HTERT RPE-1 (cell line): Measurements from ENCODE around the gene JPH2.

Source experiments
- in situ Hi-C: fragments of 300-500 bp; cut with MboI; formaldehyde crosslinking; loops from 4 replicates; pipeline ENCODE4 v1.14.3; 2020; ENCODE audit warnings: low sequenced_read_pairs

The JPH2 gene

DNA sequence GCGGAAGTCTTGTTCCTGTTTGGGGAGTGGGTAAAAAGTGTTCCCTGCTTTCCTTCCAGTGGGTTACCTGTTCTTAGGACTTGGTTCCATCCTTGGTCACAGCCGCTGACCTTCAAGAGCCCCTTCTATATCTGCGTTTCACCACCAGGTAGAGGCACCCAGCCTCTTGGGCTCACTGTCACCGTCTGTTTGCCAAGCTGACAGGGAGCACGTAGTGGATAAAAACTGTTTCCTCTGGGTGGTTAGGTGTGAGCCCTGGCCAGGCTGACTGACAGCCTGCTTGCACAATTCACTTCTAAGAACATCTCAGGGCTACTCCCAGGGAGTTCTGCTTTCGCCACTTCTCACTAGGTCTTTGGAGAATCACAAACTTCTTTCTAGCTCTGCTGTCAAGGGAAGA lies 1.8 kb upstream of the JPH2 start:
- in situ Hi-C loops, result no loop called here

DNA sequence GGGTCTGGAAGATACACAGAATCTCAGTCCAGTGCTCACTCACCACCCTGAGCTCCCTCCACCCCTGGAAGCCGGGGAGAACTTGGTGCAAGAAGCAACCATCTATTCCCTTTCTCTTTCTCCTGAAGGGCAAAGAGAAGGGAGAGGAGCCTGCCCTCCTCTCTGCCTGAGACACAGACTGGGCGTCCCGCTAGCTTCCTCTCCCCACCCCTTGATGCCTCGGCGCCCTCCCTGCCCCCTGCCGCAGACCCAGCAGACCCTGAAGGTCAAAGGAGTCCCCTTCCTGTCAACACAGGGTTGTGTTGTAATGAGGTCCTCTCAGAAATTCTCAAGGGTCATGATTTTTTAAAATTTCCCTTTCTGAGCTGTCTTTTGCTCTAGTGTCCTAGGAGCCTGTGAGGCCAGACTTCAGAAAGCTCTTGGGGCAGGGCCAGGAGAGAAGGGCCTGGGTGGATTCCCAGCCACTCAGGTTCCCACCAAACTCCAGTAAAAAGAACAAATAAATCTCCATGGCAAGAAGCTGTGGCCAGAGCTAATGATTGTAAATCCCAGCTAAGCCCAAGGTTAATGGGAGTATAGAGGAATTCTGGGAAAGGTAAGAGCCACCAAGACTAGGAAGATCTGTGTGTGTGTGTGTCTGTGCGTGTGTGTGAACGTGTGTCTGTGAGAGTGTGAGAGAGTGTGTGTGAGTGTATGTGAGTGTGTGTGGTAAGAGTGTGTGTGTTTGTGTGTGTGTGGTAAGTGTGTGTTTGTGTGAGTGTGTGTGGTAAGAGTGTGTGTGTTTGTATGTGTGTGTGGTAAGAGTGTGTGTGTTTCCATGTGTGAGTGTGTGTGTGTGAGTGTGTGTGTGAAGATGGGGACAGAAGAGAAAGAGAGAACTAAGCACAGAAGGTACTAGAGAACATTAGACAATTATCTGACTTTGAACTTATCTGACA lies 1.1 kb upstream of the JPH2 start:
- in situ Hi-C loops, result no loop called here

DNA sequence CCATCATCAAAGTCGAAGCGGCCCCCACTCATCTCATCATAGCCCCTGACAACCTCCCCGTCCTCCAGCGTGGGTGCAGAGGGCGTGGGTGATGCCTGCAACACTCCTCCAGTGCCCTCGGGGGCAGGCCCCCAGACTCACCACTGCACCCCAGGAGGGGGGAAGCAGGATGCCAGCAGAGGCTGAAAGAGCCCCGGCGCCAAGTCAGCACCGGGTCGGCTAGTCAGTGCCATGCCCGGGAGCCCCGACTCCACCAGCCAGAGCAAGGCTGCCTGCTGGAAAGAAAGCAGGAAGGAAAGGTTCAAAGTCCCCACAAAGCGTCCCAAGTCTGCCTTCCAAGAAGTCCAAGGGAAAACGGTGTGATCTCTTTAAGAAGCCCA lies 324 bp downstream of the JPH2 start:
- in situ Hi-C loops, result no loop called here

DNA sequence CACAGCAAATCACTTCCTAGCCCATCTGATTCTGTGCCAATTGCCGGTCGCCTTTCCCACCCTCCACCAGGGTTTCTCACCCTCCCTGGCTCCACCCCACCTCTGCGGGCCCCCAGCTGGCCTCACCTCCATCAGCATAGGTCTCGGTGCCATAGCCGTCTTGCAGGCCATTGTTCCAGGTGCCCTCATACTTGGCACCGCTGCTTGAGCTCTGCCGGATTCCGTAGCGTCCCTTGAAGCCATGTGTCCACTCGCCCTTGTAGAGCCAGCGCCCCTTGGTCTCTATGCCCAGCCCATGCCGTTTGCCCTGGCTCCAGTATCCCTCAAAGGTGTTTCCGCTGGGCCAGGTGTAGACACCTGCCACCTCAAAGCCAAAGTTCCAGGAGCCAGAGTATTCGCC lies 787 bp downstream of the JPH2 start:
- in situ Hi-C loops, result no loop called here

DNA sequence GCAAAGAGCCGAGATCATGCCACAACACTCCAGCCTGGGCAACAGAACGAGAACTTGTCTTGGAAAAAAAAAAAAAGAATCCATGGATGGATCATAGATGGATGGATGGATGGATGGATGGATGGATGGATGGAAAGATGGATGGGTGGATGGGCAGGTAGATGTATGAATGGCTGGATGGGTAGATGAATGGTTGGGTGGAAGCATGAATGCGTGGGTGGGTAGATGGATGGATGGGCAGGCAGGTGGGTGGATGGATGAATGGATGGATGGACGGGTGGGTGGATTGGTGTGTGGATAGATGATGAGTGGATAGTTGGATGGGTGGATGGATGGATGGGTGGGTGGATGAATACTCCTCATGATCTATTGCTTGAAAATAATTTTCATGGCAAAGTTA lies 1.4 kb downstream of the JPH2 start:
- in situ Hi-C loops, result no loop called here

DNA sequence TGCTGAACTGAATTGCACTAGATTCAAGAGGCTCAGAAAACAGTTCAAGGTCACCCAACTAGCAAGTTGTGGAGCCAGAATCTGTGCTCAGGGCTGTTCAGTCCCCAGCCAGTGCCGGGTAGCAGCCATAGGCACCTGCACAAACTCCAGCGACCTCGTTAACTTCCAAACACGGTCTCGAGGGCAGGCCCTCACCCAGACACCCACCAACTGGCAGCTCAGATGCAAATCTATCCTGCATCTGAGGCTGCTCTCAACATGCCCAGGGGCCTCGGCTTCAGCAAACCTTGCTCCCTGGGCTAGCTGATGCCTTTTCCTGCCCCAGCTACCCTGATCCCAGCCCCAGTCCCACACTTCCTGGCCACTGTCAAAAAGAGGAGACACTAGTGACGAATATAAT lies 3.7 kb downstream of the JPH2 start:
- in situ Hi-C loops, result no loop called here

DNA sequence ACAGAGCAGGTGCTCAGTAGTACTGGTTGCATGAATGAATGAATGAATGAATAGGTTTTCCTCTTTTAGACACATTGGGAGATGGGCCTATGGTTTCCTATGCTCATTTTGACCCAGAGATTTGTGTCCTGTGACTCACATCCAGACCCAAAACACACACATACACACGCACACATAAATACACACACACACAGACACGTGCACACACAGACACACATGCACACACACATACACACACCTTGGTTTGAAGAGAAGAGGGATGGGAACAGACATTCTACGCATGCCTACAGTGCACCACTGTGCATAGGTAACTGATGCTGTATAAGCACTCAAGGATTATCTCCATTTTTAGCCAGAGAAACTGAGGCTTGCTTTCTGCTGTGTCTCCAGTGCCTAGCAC lies 4.1 kb downstream of the JPH2 start:
- in situ Hi-C loops, result no loop called here

DNA sequence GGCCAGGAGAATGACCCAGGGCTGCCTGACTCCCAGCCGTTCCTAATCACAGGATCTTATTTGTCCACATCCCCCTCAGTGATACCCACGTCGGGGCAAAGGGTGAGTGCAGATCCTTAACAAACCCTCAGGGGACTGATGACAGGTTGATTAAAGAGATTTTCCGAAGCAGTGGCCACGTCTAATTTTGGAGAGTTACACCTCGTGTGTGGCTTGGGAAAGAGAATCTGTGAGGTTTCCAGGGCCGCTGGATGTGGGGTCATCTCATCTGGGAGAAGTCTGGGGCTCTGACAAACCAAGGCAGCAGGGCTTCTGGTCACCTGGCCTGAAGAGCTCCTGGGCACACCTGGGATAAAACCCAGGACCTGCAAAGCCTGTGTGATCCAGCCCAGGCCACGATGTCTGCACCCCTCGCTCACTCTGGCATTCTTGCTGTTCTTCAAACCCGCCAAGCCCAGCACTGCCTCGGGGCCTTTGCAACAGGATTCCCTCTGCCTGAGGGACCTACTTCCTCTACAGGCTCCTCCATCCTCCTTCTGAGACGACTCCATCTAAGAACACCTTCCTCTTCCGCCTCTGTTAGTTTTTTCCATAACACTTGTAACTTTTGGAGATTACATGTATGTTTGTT lies 4.7 kb downstream of the JPH2 start:
- in situ Hi-C loops, result no loop called here

DNA sequence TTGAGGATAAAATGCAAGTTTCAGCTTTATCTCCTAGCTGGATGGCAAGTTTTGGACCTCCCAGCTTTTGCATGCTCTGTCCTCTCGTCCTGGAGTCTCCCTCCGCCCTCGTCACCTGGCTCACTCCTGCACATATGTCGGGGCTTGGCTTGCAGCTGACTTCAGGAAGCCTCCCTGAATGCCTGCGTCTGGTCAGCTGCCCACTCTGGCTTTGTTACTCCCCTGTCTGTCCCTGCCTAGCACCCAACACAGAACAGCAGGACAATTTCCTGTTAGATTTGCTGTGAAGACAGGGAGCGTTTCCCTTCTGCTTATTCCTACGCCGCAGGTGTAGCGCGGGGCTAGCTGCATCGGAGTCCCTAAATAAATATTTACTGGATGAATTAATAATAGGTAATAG lies 5.4 kb downstream of the JPH2 start:
- in situ Hi-C loops, result no loop called here

DNA sequence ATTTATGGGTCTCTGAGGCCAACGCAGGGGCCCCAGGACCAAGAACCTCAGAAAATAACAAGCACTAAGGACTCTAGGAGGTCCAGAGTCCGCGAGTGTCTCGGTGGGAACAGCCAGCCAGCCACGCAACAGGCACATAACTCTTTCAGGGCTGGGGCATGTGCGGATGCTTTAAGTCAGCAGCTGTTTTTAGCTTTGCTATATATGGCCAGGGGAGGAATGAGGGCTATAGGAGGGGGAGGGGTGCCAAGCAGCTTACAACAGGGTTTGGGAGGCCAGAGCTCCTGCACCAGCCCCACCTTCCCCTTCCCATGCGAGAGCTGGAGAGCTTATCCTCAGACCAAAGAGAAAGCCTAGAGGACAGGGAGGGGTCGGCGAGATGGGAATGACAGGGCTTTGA lies 6.2 kb downstream of the JPH2 start:
- in situ Hi-C loops, result no loop called here

DNA sequence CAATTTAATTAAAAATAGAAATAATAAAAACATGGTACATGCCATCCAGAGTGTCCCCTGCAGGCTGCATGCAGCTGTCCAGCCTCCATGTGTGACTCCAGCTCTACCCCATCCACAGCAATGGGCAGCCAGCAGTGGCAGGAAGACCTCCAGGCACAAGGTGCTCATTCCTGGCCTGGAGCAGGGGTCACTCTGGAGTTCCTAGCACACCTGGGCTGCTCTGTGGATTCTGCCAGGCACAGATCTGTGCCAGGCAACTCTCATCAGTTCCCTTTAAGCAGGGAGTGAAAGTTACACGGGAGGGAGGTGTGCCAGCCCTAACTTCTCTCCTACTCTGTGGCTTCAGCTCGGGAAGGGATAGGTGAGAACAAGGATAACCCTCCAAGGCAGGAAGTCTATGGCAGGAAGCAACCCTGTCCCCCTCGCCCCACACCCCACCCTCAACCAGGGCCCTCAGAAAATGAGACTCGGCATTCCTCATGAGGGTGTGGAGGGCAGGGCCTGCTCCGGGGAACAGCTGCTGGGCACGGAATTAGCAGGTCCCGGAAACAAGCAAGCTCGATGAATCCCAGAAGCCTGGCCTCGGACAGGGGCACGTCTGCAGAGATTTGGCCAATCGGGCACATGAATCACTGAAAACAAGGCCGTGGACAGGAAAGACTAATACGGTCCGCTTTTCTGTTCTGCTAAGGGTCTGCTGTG lies 10.0 kb downstream of the JPH2 start:
- in situ Hi-C loops, result no loop called here

DNA sequence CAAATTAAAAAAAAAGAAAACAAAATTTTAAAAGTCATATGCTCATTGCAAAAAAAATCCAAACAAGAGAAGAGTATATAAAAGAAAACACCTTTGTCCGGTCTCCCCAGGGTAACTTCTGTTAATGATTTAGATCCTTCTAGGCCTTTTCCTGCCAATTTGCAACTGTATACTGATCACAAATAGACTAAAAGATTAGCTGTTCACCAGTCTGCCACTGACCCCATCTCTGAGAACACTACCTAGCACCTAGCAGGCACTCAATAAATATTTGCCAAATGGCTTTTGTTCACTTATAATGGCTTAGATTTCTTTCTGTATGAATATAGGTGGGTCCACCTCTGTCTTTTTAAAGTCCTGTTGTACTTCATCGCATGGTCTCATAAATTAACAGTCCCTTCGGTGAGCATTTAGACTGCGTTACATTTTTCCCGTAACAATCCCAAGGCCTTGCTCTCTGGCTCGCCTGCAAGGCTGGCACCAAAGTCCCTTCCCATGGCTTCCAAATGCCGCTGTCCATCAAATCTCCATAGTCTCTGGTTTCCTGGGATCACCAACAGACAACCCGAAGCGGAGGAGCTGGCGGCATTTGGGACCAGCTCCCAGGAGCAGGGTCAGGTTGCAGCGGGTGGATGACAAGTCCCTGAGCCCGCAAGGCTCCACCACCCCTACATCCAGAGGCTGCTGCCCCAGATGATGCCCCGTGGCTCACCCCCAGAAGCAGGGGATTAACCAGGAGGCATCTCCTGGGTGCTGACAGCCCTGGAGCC lies 11.8 kb downstream of the JPH2 start:
- in situ Hi-C loops, result no loop called here

DNA sequence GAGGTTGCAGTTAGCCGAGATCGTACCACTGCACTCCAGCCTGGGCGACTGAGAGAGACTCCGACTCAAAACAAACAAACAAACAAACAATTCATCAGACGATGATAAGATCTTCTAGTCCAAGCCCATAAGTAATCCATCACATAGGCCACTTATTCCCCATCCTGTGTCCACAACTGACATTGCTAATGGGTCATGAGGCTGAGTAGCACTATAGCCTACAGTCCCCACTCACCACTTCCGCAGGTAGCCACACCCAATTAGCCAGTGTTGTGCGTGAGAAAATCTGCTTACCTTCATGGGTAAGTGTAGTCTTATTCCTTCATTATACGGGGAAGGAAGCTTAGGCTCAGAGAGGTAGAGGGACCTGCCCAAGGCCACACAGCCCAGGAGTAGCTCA lies 13.1 kb downstream of the JPH2 start:
- in situ Hi-C loops, result no loop called here

DNA sequence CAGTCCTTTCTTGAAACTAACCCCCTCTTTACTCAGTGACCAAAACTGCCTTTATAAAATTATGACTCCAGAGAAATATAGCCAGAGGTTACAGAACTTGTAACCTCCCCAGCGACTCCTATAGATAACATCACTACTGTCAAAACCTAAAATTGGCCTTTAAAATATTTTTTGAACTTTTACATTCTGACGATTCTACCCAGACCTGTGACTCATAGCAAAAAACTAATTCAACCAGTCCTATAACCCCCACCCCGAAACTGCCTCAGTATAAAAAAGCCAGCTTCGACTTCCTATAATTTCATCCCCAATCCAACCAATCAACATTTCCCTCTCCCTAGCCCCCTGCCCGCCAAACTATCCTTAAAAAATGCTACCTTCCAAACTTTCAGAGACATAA lies 13.9 kb downstream of the JPH2 start:
- in situ Hi-C loops, result no loop called here

DNA sequence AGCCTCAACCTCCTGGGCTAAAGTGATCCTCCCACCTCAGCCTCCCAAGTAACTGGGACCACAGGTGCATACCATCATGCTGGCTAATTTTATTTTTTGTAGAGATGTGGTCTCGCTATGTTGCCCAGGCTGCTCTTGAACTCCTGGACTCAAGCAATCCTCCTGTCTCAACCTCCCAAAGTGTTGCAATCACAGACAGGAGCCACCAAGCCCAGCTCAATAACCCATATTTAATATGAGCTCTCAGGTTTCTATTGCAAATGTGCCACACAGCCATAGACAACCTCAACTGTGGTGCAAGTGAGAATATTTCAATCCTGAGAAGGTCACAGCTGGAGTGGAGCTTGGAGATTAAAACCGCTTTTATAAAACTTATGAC lies 14.4 kb downstream of the JPH2 start:
- in situ Hi-C loops, result no loop called here

DNA sequence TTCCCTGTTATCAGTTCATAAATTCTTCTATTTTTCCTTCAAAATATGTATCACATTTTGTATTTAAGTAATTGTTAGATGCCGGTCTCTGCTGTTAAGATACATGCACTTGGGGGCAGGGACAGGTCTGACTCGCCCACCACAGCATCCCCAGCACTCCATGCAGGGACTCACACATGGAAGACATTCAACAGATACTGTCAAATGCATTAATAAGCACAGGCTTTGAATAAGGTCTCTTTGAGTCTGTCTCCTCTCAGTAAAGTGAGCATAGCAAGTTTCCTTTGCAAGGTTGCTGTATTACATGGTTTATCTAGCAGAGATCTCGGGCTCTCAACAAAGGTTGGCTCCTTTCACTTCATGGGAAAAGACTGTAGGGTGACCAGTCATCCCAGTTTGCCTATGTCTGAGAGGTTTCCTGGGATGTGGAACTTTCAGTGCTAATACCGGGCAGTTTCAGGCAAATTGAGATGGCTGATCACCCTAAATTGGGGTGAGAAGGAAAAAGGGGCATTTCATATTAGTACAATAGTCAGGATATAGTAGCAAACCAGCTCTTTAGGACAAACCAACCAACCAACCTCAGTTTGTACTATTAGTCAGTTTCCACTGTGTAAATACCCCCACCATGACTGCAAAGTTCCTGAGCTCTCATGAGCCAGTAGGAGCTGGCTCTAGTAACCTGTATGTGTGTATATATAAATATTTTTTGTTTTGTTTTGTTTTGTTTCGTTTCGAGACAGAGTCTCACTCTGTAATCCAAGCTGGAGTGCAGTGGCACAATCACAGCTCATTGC lies 15.0 kb downstream of the JPH2 start:
- in situ Hi-C loops, result no loop called here

DNA sequence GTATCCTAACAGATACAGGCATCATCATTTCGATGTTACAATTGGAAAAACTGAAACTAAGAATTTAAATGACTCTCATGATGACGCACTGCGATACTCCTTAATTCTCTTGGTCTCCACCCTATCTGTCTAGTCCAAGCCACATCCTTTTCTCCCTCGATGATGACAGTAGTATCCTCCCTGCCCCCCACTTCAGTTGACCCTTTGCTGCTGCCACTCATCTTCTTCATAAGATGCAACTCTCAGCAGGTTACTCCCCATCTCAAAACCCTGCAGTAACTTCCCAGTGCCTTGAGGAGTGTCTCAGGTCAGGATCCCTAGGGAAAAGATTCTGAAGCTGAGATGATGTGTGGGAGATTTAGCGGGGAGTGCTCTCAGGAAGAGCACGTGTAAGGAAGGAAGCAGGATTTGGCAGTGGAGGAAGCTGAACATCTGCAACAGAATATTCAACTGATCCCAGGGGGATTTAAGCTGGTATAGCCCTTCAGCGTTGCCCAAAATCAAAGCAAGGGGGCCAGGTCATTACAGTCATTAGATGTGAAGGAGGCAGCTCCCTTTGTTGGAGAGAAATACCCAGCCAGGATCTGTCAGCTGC lies 16.1 kb downstream of the JPH2 start:
- in situ Hi-C loops, result no loop called here

DNA sequence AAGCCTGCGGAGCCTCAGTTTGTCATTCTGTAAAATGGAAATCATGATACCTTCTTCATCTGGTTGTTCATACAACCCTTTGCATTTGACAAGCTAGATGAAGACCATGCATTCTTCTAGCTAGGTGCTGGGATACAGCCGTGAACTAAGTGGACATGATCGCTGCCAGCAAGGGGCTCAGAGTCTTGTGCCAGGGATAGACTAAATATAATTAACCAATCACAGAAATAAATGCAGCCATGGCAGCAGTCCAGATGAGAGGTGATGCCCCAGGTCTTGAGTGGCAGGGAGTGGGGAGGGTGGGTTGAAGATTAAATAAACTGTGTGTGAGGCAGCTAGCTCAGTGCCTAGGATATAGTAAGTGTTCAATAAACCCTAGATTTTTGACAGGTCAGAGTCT lies 19.3 kb downstream of the JPH2 start:
- in situ Hi-C loops, result no loop called here

DNA sequence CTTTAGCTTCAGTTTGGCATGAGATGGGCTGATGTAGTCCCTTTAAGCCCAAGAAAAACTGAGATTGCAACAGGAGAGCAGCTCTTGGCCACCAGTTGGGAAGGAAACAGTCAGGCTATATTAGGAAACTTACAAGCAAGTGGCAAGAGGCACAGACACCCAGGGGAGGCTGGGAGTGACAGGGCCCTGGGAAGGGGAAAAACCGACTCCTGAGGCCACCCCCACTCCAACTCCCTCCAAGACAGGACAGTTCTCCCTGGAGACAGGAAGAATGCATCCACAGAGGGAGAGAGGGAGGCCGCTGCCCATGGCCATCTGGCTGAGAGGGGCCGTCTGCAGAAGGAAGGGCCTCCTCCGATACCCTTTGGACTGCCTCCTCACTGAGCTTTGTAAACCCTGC lies 20.5 kb downstream of the JPH2 start:
- in situ Hi-C loops, result no loop called here

DNA sequence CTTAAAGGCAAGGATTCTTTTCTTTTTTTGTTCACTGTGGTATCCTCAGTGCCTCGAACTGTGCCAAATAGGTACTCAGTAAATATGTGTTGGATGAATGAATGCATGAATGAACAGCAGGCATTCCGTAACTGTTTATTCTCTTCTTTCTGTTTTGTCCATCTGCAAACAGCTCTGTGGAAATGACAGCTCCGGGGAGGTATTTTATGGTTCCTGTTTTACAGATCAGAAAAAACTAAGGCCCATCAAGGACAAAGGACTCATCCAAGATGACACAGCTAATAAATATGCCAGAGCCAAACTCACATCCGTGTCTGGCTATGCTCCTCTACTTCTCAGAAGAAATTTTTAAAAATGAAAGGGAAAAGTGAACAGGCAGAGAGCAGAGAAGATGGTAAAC lies 21.0 kb downstream of the JPH2 start:
- in situ Hi-C loops, result no loop called here
